ENCODE results near the gene ADAM17.

- TF ChIP-seq, protein P1, sequence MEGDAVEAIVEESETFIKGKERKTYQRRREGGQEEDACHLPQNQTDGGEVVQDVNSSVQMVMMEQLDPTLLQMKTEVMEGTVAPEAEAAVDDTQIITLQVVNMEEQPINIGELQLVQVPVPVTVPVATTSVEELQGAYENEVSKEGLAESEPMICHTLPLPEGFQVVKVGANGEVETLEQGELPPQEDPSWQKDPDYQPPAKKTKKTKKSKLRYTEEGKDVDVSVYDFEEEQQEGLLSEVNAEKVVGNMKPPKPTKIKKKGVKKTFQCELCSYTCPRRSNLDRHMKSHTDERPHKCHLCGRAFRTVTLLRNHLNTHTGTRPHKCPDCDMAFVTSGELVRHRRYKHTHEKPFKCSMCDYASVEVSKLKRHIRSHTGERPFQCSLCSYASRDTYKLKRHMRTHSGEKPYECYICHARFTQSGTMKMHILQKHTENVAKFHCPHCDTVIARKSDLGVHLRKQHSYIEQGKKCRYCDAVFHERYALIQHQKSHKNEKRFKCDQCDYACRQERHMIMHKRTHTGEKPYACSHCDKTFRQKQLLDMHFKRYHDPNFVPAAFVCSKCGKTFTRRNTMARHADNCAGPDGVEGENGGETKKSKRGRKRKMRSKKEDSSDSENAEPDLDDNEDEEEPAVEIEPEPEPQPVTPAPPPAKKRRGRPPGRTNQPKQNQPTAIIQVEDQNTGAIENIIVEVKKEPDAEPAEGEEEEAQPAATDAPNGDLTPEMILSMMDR (IDR thresholded peaks at IDR 0.05; ENCODE audit: low read depth, low read length, poor library complexity, severe bottlenecking) = no peak
- no peak for TF ChIP-seq EZH2phosphoT487 (IDR thresholded peaks at IDR 0.05; ENCODE audit: borderline replicate concordance, low read length)
These were observed 38.4 kb downstream of the ADAM17 start for GRCh38 chr2:9517118-9517782.

Measured in DOHH2 (cell line).